IMR-90 (cell line): Measurements from ENCODE around the gene CNTRL. TPM values are rescaled to one million over a fixed set of nuclear protein-coding genes. Genes with fewer than 3 reads are reported as not detected.

Experiments
- ATAC-seq: fragments of 200-7000 bp; cut with Tn5 transposase; 2 replicates; pipeline ENCODE4 v1.9.1; 2020; ENCODE audit warnings: low read depth, mild to moderate bottlenecking, moderate library complexity
- BruUV-seq: library from RNA; stranded (reverse); fragments of 400-500 nt; replicated peaks from 2 replicates; lab custom pipeline; 2021; lab: Mats Ljungman, UMichigan
- CTCF ChIA-PET: fragments of 300-600 bp; formaldehyde crosslinking; extraction: SDS; loops from one replicate; lab custom pipeline; 2021; ENCODE audit warnings: antibody characterized with exemption; lab: Yijun Ruan, JAX
- POLR2A ChIA-PET: fragments of 300-600 bp; sonication (Branson Sonifier 250); formaldehyde crosslinking; loops from one replicate; lab custom pipeline; 2022; ENCODE audit warnings: antibody characterized with exemption; ENCODE audit not compliant: unreplicated experiment; lab: Charles Lee
- DNase-seq: peaks from one replicate; pipeline ENCODE4 v3.0.0; 2013
- H2AFZ ChIP-seq: replicated peaks from 2 replicates; pipeline ENCODE3; 2013; ENCODE audit warnings: low read length, mild to moderate bottlenecking; ENCODE audit not compliant: poor library complexity
- H2AK5ac ChIP-seq: 2 replicates; pipeline ENCODE4 v1.6.1; 2013; ENCODE audit warnings: low read depth, low read length, inconsistent platforms
- H2AK9ac ChIP-seq: replicated peaks from 2 replicates; pipeline ENCODE3; 2013; ENCODE audit warnings: mild to moderate bottlenecking, low read depth, low read length, moderate library complexity; ENCODE audit not compliant: poor library complexity
- H2BK120ac ChIP-seq: 2 replicates; pipeline ENCODE4 v1.6.1; 2013; ENCODE audit warnings: low read depth, low read length, inconsistent platforms
- H2BK15ac ChIP-seq: 3 replicates; pipeline ENCODE4 v1.6.1; 2013; ENCODE audit warnings: low read depth, low read length, inconsistent platforms
- H2BK20ac ChIP-seq: 2 replicates; pipeline ENCODE4 v1.6.1; 2013; ENCODE audit warnings: low read depth, mild to moderate bottlenecking, inconsistent platforms, low read length, moderate library complexity
- H2BK5ac ChIP-seq: 2 replicates; pipeline ENCODE4 v1.6.1; 2013; ENCODE audit warnings: mild to moderate bottlenecking, low read depth, low read length, inconsistent platforms; ENCODE audit not compliant: poor library complexity, severe bottlenecking
- H3K14ac ChIP-seq: replicated peaks from 2 replicates; pipeline ENCODE4 v1.6.1; 2013; ENCODE audit warnings: low read depth, low read length, inconsistent platforms
- H3K18ac ChIP-seq: 2 replicates; pipeline ENCODE4 v1.6.1; 2013; ENCODE audit warnings: low read depth, low read length, control low read depth
- H3K23ac ChIP-seq: 2 replicates; pipeline ENCODE4 v1.6.1; 2013; ENCODE audit warnings: low read depth, low read length, inconsistent platforms
- H3K27ac ChIP-seq: 2 replicates; pipeline ENCODE4 v1.5.1; 2013; ENCODE audit warnings: mild to moderate bottlenecking, control low read depth, low read length; ENCODE audit not compliant: insufficient read depth
- H3K27me3 ChIP-seq: 2 replicates; pipeline ENCODE4 v1.6.1; 2013; ENCODE audit warnings: low read length; ENCODE audit not compliant: control insufficient read depth, insufficient read depth
- H3K36me3 ChIP-seq: 2 replicates; pipeline ENCODE4 v1.6.1; 2013; ENCODE audit warnings: low read length, mixed read lengths; ENCODE audit not compliant: control insufficient read depth, insufficient read depth
- H3K4ac ChIP-seq: 2 replicates; pipeline ENCODE4 v1.6.1; 2013; ENCODE audit warnings: low read depth, low read length, inconsistent platforms
- H3K4me1 ChIP-seq: 2 replicates; pipeline ENCODE4 v1.6.1; 2013; ENCODE audit warnings: low read length, mixed read lengths; ENCODE audit not compliant: control insufficient read depth, insufficient read depth
- H3K4me2 ChIP-seq: 2 replicates; pipeline ENCODE4 v1.6.1; 2013; ENCODE audit warnings: low read depth, mild to moderate bottlenecking, control low read depth, low read length, moderate library complexity
- H3K4me3 ChIP-seq: 2 replicates; pipeline ENCODE4 v1.5.1; 2013; ENCODE audit warnings: low read depth, mild to moderate bottlenecking, control low read depth, low read length, moderate library complexity; ENCODE audit not compliant: insufficient read depth
- H3K56ac ChIP-seq: 2 replicates; pipeline ENCODE4 v1.6.1; 2013; ENCODE audit warnings: low read length, inconsistent platforms; ENCODE audit not compliant: insufficient read depth; ENCODE audit errors: extremely low read depth
- H3K79me1 ChIP-seq, 2 experiments: 2 replicates each; pipeline ENCODE4 v1.6.1; 2013; ENCODE audit warnings: low read length in 2 of 2, inconsistent platforms in 1 of 2, low read depth in 1 of 2
- H3K9ac ChIP-seq: 2 replicates; pipeline ENCODE4 v1.6.1; 2013; ENCODE audit warnings: low read depth, low read length, control low read depth
- H3K9me1 ChIP-seq: 2 replicates; pipeline ENCODE4 v1.6.1; 2013; ENCODE audit warnings: low read length, inconsistent platforms; ENCODE audit not compliant: insufficient read depth
- H3K9me3 ChIP-seq: 2 replicates; pipeline ENCODE4 v1.6.1; 2013; ENCODE audit warnings: low read length; ENCODE audit not compliant: control insufficient read depth, insufficient read depth
- H4K20me1 ChIP-seq: 2 replicates; pipeline ENCODE4 v1.6.1; 2013; ENCODE audit warnings: low read length, inconsistent platforms; ENCODE audit not compliant: insufficient read depth
- H4K5ac ChIP-seq: 2 replicates; pipeline ENCODE4 v1.6.1; 2013; ENCODE audit warnings: mild to moderate bottlenecking, low read depth, low read length, control low read depth
- H4K8ac ChIP-seq, 2 experiments: 2 replicates each; pipeline ENCODE4 v1.6.1; 2013; ENCODE audit warnings: low read depth in 2 of 2, low read length in 2 of 2, control low read depth in 1 of 2, inconsistent platforms in 1 of 2
- H4K91ac ChIP-seq: 2 replicates; pipeline ENCODE4 v1.6.1; 2013; ENCODE audit warnings: low read depth, low read length, inconsistent platforms; ENCODE audit not compliant: insufficient read depth
- BHLHE40 ChIP-seq: fragments of 150-350 bp; IDR thresholded peaks from 2 replicates; pipeline ENCODE4 v1.6.1; 2016; ENCODE audit warnings: mild to moderate bottlenecking, low read depth, low read length
- CEBPB ChIP-seq: IDR thresholded peaks from 2 replicates; pipeline ENCODE4 v1.6.1; 2012; ENCODE audit warnings: low read depth, low read length, improper control_type of control experiment
- CHD1 ChIP-seq: IDR thresholded peaks from 2 replicates; pipeline ENCODE4 v1.6.1; 2012; ENCODE audit warnings: low read depth, low read length, improper control_type of control experiment
- CTCF ChIP-seq: conservative IDR thresholded peaks from 2 replicates; pipeline ENCODE4 v1.5.1; 2012; ENCODE audit warnings: mild to moderate bottlenecking, low read depth, low read length, improper control_type of control experiment
- ELK1 ChIP-seq: fragments of 150-350 bp; IDR thresholded peaks from 2 replicates; pipeline ENCODE4 v1.6.1; 2016; ENCODE audit warnings: low read depth, mild to moderate bottlenecking, low read length, moderate library complexity, borderline replicate concordance
- FOS ChIP-seq: fragments of 150-350 bp; IDR thresholded peaks from 2 replicates; pipeline ENCODE4 v1.6.1; 2016; ENCODE audit warnings: low read depth, low read length
- MAFK ChIP-seq: IDR thresholded peaks from 2 replicates; pipeline ENCODE4 v1.6.1; 2012; ENCODE audit warnings: low read depth, low read length, improper control_type of control experiment
- MAZ ChIP-seq: IDR thresholded peaks from 2 replicates; pipeline ENCODE4 v1.6.1; 2012; ENCODE audit warnings: low read depth, mild to moderate bottlenecking, low read length, improper control_type of control experiment, moderate library complexity, borderline replicate concordance
- MXI1 ChIP-seq: IDR thresholded peaks from 2 replicates; pipeline ENCODE4 v1.6.1; 2012; ENCODE audit warnings: low read depth, mild to moderate bottlenecking, low read length, moderate library complexity, borderline replicate concordance
- NFE2L2 ChIP-seq: fragments of 150-350 bp; IDR thresholded peaks from 2 replicates; pipeline ENCODE4 v1.6.1; 2016; ENCODE audit warnings: low read depth, mild to moderate bottlenecking, low read length
- POLR2A ChIP-seq: IDR thresholded peaks from 2 replicates; pipeline ENCODE4 v1.6.1; 2012; ENCODE audit warnings: mild to moderate bottlenecking, low read depth, low read length
- RAD21 ChIP-seq: IDR thresholded peaks from 2 replicates; pipeline ENCODE4 v1.6.1; 2012; ENCODE audit warnings: low read length, improper control_type of control experiment
- RCOR1 ChIP-seq: IDR thresholded peaks from 2 replicates; pipeline ENCODE4 v1.6.1; 2012; ENCODE audit warnings: mild to moderate bottlenecking, low read length, improper control_type of control experiment; ENCODE audit not compliant: insufficient replicate concordance
- RFX5 ChIP-seq: IDR thresholded peaks from 2 replicates; pipeline ENCODE4 v1.8.0; 2012; ENCODE audit warnings: low read depth, mild to moderate bottlenecking, low read length, moderate library complexity
- SMC3 ChIP-seq: fragments of 150-350 bp; IDR thresholded peaks from 2 replicates; pipeline ENCODE4 v1.6.1; 2016; ENCODE audit warnings: low read depth, mild to moderate bottlenecking, antibody characterized with exemption, low read length, moderate library complexity
- USF2 ChIP-seq: fragments of 150-350 bp; IDR thresholded peaks from 2 replicates; pipeline ENCODE4 v1.6.1; 2017; ENCODE audit warnings: mild to moderate bottlenecking, antibody characterized with exemption, low read length, low read depth
- WGBS, 2 experiments: methylation state at CpG; one replicate each; pipeline versions ENCODE4 v1.1.5 to v1.1.7; 2013; ENCODE audit warnings: missing lambda C conversion rate in 2 of 2; ENCODE audit not compliant: insufficient read length in 1 of 2; ENCODE audit errors: extremely low coverage in 2 of 2; 5-methylcytosine and 5-hydroxymethylcytosine counted together
- dilution Hi-C: fragments of 300-500 bp; cut with HindIII; formaldehyde crosslinking; loops from one replicate; pipeline ENCODE4 v1.14.3; 2018; ENCODE audit warnings: low sequenced_read_pairs; ENCODE audit not compliant: unreplicated experiment
- in situ Hi-C: fragments of 300-500 bp; cut with MboI; formaldehyde crosslinking; loops from 3 replicates; pipeline ENCODE4 v1.14.3; 2019; ENCODE audit warnings: low sequenced_read_pairs, inconsistent platforms, mixed read lengths
- intact Hi-C: fragments of 100-400 bp; cut with micrococcal nuclease; formaldehyde crosslinking; loops from 2 replicates; pipeline ENCODE4 v1.10.0; 2022
- polyA plus RNA-seq, 3 experiments: library from polyadenylated mRNA; depleted of rRNA; stranded (reverse); fragments of >200 nt; gene quantifications; 2 replicates each; pipeline ENCODE4 v1.2.3, GENCODE V29; 2012; ENCODE audit warnings: low replicate concordance in 1 of 3
- total RNA-seq: library from RNA; depleted of rRNA; stranded (reverse); fragments of >200 nt; gene quantifications from 2 replicates; pipeline ENCODE4 v1.2.3, GENCODE V29; 2012

CNTRL gene
- total and polyA plus RNA-seq, 2 of the 4 experiments (the other 2 are of a cell fraction) = 4.5 to 7.3 TPM

- Histone ChIP-seq H2AFZ (no peak overlapping the region), H2BK15ac (no peak overlapping the region), H3K4me3 (no peak overlapping the region), H4K91ac (no peak overlapping the region), H4K8ac (no peak overlapping the region), H3K4me1 (no peaks in the 10 kb centered on the region; the same call in 1 of the 2 replicates), H3K14ac (no peak overlapping the region), H3K9ac (no peak overlapping the region), H2AK9ac (no peak overlapping the region), H3K36me3 (peaks cover 9% of the 10 kb centered on the region), H2BK20ac (no peak overlapping the region), H3K4me2 (no peak overlapping the region), H3K23ac (no peak overlapping the region), H3K9me1 (no peaks in the 10 kb centered on the region; the same call in 1 of the 2 replicates), H3K79me1 (no peaks in the 10 kb centered on the region), H3K56ac (no peak overlapping the region), H2BK120ac (no peak overlapping the region), H4K20me1 (no peaks in the 10 kb centered on the region; the same call in 1 of the 2 replicates), H3K18ac (no peak overlapping the region), H2BK5ac (no peak overlapping the region), H3K27ac (no peak overlapping the region), H3K4ac (no peak overlapping the region), H3K27me3 (no peaks in the 10 kb centered on the region), H3K9me3 (no peaks in the 10 kb centered on the region), H2AK5ac (no peak overlapping the region), H4K5ac (no peak overlapping the region)
- no CpG with 5 or more reads among the region's 1 CpG for WGBS, 2 experiments
- DNase-seq (no peak), ATAC-seq (no peak)
- CTCF ChIA-PET = no interaction called here
- no peak for TF ChIP-seq MAFK
- no peak for TF ChIP-seq RFX5
- no peak for TF ChIP-seq NFE2L2
- TF ChIP-seq USF2 = no peak
- no peak for TF ChIP-seq RCOR1
- no peak for TF ChIP-seq MXI1
- no peak for TF ChIP-seq FOS
- no peak for TF ChIP-seq SMC3
- TF ChIP-seq MAZ = no peak
- no peak for TF ChIP-seq POLR2A
- no peak for TF ChIP-seq CEBPB
- no peak for TF ChIP-seq ELK1
- no peak for TF ChIP-seq CHD1
- no peak for TF ChIP-seq BHLHE40
- no peak for TF ChIP-seq CTCF
- no peak for TF ChIP-seq RAD21
- in situ Hi-C loops = no loop called here
- intact Hi-C loops = no loop called here
- BruUV-seq = no TSS peak
- dilution Hi-C loops = no loop called here
- POLR2A ChIA-PET = no interaction called here
Measured at GRCh38 chr9:121153642-121154041, 78.9 kb downstream of the CNTRL start.
